ENCODE data around the gene PADI3.

Gene PADI3
- 0 reads per million in 3 donors for total RNA-seq

GRCh38 chr1:17248781-17249180 is at the start of gene PADI3:
TSS of gene PADI3 (plus strand) at chr1:17249098. CDS start at chr1:17249138, 40 bp downstream.
- Histone ChIP-seq H3K4me3 (ENCODE audit: insufficient read depth, low read depth, low read length, poor library complexity, severe bottlenecking) (no peak within 1 kb of the TSS), H3K36me3 (ENCODE audit: control insufficient read depth, insufficient read depth, low read length) (no peaks in the 10 kb centered on the region), H3K9me3 (ENCODE audit: control insufficient read depth, low read length) (no peaks in the 10 kb centered on the region), H3K4me1 (ENCODE audit: control insufficient read depth, insufficient read depth, low read length, poor library complexity, severe bottlenecking) (no peaks in the 10 kb centered on the region), H3K27ac (ENCODE audit: insufficient read depth, low read length, poor library complexity, severe bottlenecking) (no peak within 1 kb of the TSS), H3K27me3 (replicated peaks; ENCODE audit: control insufficient read depth, insufficient read depth, low read length, poor library complexity, severe bottlenecking) (no peaks in the 10 kb centered on the region)
- DNase-seq, result no peak

GRCh38 chr1:17199267-17200044 is 49.4 kb upstream of the PADI3 start:
- Histone ChIP-seq H3K4me3 (ENCODE audit: insufficient read depth, low read depth, low read length, poor library complexity, severe bottlenecking) (no peak overlapping the region), H3K36me3 (ENCODE audit: control insufficient read depth, insufficient read depth, low read length) (no peaks in the 10 kb centered on the region), H3K4me1 (ENCODE audit: control insufficient read depth, insufficient read depth, low read length, poor library complexity, severe bottlenecking) (peaks cover 14% of the 10 kb centered on the region), H3K9me3 (ENCODE audit: control insufficient read depth, low read length) (no peaks in the 10 kb centered on the region), H3K27me3 (replicated peaks; ENCODE audit: control insufficient read depth, insufficient read depth, low read length, poor library complexity, severe bottlenecking) (no peaks in the 10 kb centered on the region), H3K27ac (ENCODE audit: insufficient read depth, low read length, poor library complexity, severe bottlenecking) (no peak overlapping the region)
- DNase-seq, result no peak

GRCh38 chr1:17200246-17200645 is 48.7 kb upstream of the PADI3 start:
- DNase-seq, result no peak
- Histone ChIP-seq H3K4me3 (ENCODE audit: insufficient read depth, low read depth, low read length, poor library complexity, severe bottlenecking) (no peak overlapping the region), H3K27me3 (replicated peaks; ENCODE audit: control insufficient read depth, insufficient read depth, low read length, poor library complexity, severe bottlenecking) (no peaks in the 10 kb centered on the region), H3K27ac (ENCODE audit: insufficient read depth, low read length, poor library complexity, severe bottlenecking) (no peak overlapping the region), H3K36me3 (ENCODE audit: control insufficient read depth, insufficient read depth, low read length) (no peaks in the 10 kb centered on the region), H3K9me3 (ENCODE audit: control insufficient read depth, low read length) (no peaks in the 10 kb centered on the region), H3K4me1 (ENCODE audit: control insufficient read depth, insufficient read depth, low read length, poor library complexity, severe bottlenecking) (peaks cover 14% of the 10 kb centered on the region)

- DNase-seq, result no peak
- no peaks in the 10 kb centered on the region for H3K9me3 ChIP-seq (ENCODE audit: control insufficient read depth, low read length)
- no peaks in the 10 kb centered on the region for H3K27me3 ChIP-seq (replicated peaks; ENCODE audit: control insufficient read depth, insufficient read depth, low read length, poor library complexity, severe bottlenecking)
- H3K4me1 ChIP-seq (ENCODE audit: control insufficient read depth, insufficient read depth, low read length, poor library complexity, severe bottlenecking), result peaks cover 14% of the 10 kb centered on the region
- H3K36me3 ChIP-seq (ENCODE audit: control insufficient read depth, insufficient read depth, low read length), result no peaks in the 10 kb centered on the region
- H3K4me3 ChIP-seq (ENCODE audit: insufficient read depth, low read depth, low read length, poor library complexity, severe bottlenecking), result no peak overlapping the region
- no peak overlapping the region for H3K27ac ChIP-seq (ENCODE audit: insufficient read depth, low read length, poor library complexity, severe bottlenecking)
Measured at GRCh38 chr1:17200756-17201155, 48.1 kb upstream of the PADI3 start.

- H3K27me3 ChIP-seq (replicated peaks; ENCODE audit: control insufficient read depth, insufficient read depth, low read length, poor library complexity, severe bottlenecking), result no peaks in the 10 kb centered on the region
- H3K4me1 ChIP-seq (ENCODE audit: control insufficient read depth, insufficient read depth, low read length, poor library complexity, severe bottlenecking), result peaks cover 14% of the 10 kb centered on the region
- no peaks in the 10 kb centered on the region for H3K36me3 ChIP-seq (ENCODE audit: control insufficient read depth, insufficient read depth, low read length)
- H3K4me3 ChIP-seq (ENCODE audit: insufficient read depth, low read depth, low read length, poor library complexity, severe bottlenecking), result no peak overlapping the region
- no peaks in the 10 kb centered on the region for H3K9me3 ChIP-seq (ENCODE audit: control insufficient read depth, low read length)
- DNase-seq, result peak in 1 of 3 donors; percentile 7
- no peak overlapping the region for H3K27ac ChIP-seq (ENCODE audit: insufficient read depth, low read length, poor library complexity, severe bottlenecking)
Measured at GRCh38 chr1:17201201-17202021, 47.5 kb upstream of the PADI3 start.

GRCh38 chr1:17204546-17205440 is 44.1 kb upstream of the PADI3 start, which contains the start of gene PADI1:
TSS of gene PADI1 (plus strand) at chr1:17205128. CDS start at chr1:17205218, 90 bp downstream.
- no peak for DNase-seq
- H3K9me3 ChIP-seq (ENCODE audit: control insufficient read depth, low read length), result no peaks in the 10 kb centered on the region
- H3K4me3 ChIP-seq (ENCODE audit: insufficient read depth, low read depth, low read length, poor library complexity, severe bottlenecking), result no peak within 1 kb of the TSS
- peaks cover 21% of the 10 kb centered on the region for H3K4me1 ChIP-seq (ENCODE audit: control insufficient read depth, insufficient read depth, low read length, poor library complexity, severe bottlenecking)
- no peak within 1 kb of the TSS for H3K27ac ChIP-seq (ENCODE audit: insufficient read depth, low read length, poor library complexity, severe bottlenecking)
- H3K27me3 ChIP-seq (replicated peaks; ENCODE audit: control insufficient read depth, insufficient read depth, low read length, poor library complexity, severe bottlenecking), result no peaks in the 10 kb centered on the region
- H3K36me3 ChIP-seq (ENCODE audit: control insufficient read depth, insufficient read depth, low read length), result no peaks in the 10 kb centered on the region

- H3K27me3 ChIP-seq (replicated peaks; ENCODE audit: control insufficient read depth, insufficient read depth, low read length, poor library complexity, severe bottlenecking), result no peaks in the 10 kb centered on the region
- peaks cover 21% of the 10 kb centered on the region for H3K4me1 ChIP-seq (ENCODE audit: control insufficient read depth, insufficient read depth, low read length, poor library complexity, severe bottlenecking)
- H3K36me3 ChIP-seq (ENCODE audit: control insufficient read depth, insufficient read depth, low read length), result no peaks in the 10 kb centered on the region
- H3K27ac ChIP-seq (ENCODE audit: insufficient read depth, low read length, poor library complexity, severe bottlenecking), result no peak overlapping the region
- DNase-seq, result no peak
- no peak overlapping the region for H3K4me3 ChIP-seq (ENCODE audit: insufficient read depth, low read depth, low read length, poor library complexity, severe bottlenecking)
- H3K9me3 ChIP-seq (ENCODE audit: control insufficient read depth, low read length), result no peaks in the 10 kb centered on the region
Measured at GRCh38 chr1:17205652-17206051, 43.2 kb upstream of the PADI3 start.

GRCh38 chr1:17206196-17206595 is 42.7 kb upstream of the PADI3 start:
- Histone ChIP-seq H3K4me3 (ENCODE audit: insufficient read depth, low read depth, low read length, poor library complexity, severe bottlenecking) (no peak overlapping the region), H3K4me1 (ENCODE audit: control insufficient read depth, insufficient read depth, low read length, poor library complexity, severe bottlenecking) (peaks cover 16% of the 10 kb centered on the region), H3K36me3 (ENCODE audit: control insufficient read depth, insufficient read depth, low read length) (no peaks in the 10 kb centered on the region), H3K27ac (ENCODE audit: insufficient read depth, low read length, poor library complexity, severe bottlenecking) (no peak overlapping the region), H3K27me3 (replicated peaks; ENCODE audit: control insufficient read depth, insufficient read depth, low read length, poor library complexity, severe bottlenecking) (no peaks in the 10 kb centered on the region), H3K9me3 (ENCODE audit: control insufficient read depth, low read length) (no peaks in the 10 kb centered on the region)
- no peak for DNase-seq

GRCh38 chr1:17207046-17207445 is 41.9 kb upstream of the PADI3 start:
- Histone ChIP-seq H3K4me3 (ENCODE audit: insufficient read depth, low read depth, low read length, poor library complexity, severe bottlenecking) (no peak overlapping the region), H3K4me1 (ENCODE audit: control insufficient read depth, insufficient read depth, low read length, poor library complexity, severe bottlenecking) (peaks cover 15% of the 10 kb centered on the region), H3K36me3 (ENCODE audit: control insufficient read depth, insufficient read depth, low read length) (no peaks in the 10 kb centered on the region), H3K27me3 (replicated peaks; ENCODE audit: control insufficient read depth, insufficient read depth, low read length, poor library complexity, severe bottlenecking) (no peaks in the 10 kb centered on the region), H3K9me3 (ENCODE audit: control insufficient read depth, low read length) (no peaks in the 10 kb centered on the region), H3K27ac (ENCODE audit: insufficient read depth, low read length, poor library complexity, severe bottlenecking) (no peak overlapping the region)
- no peak for DNase-seq

Measured in effector memory CD4-positive, alpha-beta T cell (primary cell).